Measurements from ENCODE around the gene DNAJB6.
A peak's percentile ranks its signal among the peaks of the same experiment; 100 is the strongest.

DNAJB6 gene

DNA sequence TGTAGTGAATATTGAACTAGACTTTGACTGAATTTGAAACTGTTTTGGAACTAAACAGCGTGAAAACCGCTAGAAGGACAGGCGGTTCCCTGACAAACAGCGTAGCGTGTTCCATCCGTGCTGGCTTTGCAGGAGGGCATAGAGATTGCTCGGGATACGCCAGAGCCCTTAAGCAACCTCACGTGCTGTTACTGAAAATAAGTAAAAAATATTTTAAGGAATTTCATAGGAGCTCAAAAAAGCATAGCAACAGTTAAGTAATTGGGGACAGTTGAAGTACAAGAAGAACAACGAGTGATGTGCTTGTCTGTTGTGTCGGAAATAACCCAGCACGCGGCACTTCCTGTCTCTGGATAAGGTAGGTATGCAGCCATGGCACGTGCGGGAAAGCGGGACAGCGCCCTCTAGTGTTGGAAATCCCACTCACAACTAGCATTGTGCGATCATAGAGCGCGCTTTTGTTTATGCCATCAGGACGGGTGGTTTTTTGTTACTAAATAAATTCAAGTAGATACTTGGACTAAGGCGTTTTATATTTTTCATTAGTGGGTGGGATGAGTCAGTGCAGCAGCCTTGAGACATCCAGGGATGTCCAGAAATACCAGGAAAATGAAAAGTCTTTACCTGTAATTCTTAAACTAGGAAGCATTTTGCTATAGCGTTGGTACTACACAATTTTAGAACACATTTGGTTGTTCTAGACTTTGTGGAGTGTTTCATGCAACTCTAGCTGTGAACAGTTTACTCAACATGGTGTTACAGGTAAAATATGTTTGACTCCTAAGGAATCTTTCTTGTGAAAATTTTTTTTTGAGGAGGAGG is 50.4 kb downstream of the DNAJB6 start:
- H2BK15ac ChIP-seq (ENCODE audit: low read length), result no peak overlapping the region
- H3K79me1 ChIP-seq (ENCODE audit: low read depth, low read length), result peaks cover 5% of the 10 kb centered on the region
- H4K8ac ChIP-seq (ENCODE audit: low read depth, low read length), result no peak overlapping the region
- H3K27me3 ChIP-seq (ENCODE audit: control insufficient read depth in 3 of 3, insufficient read depth in 3 of 3, low read depth in 1 of 3, low read length in 3 of 3), result no peaks in the 10 kb centered on the region
- H3K4ac ChIP-seq (ENCODE audit: low read length), result no peak overlapping the region
- no peak overlapping the region for H3K4me3 ChIP-seq (ENCODE audit: low read length in 2 of 2)
- H2BK5ac ChIP-seq (ENCODE audit: low read length), result no peak overlapping the region
- H3K23ac ChIP-seq (ENCODE audit: low read depth, low read length, poor library complexity), result no peak overlapping the region
- H2BK120ac ChIP-seq (ENCODE audit: low read depth, low read length), result no peak overlapping the region
- H2AFZ ChIP-seq (ENCODE audit: low read length), result no peak overlapping the region
- peaks cover 0 to 2% of the 10 kb centered on the region in 2 donors for H3K9me3 ChIP-seq (replicated peaks in 1 of 2; ENCODE audit: control insufficient read depth in 2 of 2, insufficient read depth in 1 of 2, low read depth in 1 of 2, low read length in 2 of 2)
- H3K36me3 ChIP-seq (replicated peaks in 1 of 2; ENCODE audit: control insufficient read depth in 2 of 2, insufficient read depth in 2 of 2, low read length in 2 of 2), result peaks cover 30 to 94% of the 10 kb centered on the region in 2 donors
- H2AK5ac ChIP-seq (ENCODE audit: low read depth, low read length), result no peak overlapping the region
- no peak overlapping the region for H2BK12ac ChIP-seq (ENCODE audit: low read length)
- H4K91ac ChIP-seq (ENCODE audit: low read depth, low read length, poor library complexity), result no peak overlapping the region
- H3K14ac ChIP-seq (ENCODE audit: low read length), result no peak overlapping the region
- no CpG with 5 or more reads among the region's 23 CpGs for WGBS, 2 donors (ENCODE audit: extremely low coverage in 2 of 2, insufficient read length in 2 of 2, insufficient replicate concordance in 1 of 2)
- H3K4me1 ChIP-seq (ENCODE audit: control insufficient read depth in 2 of 2, insufficient read depth in 1 of 2, low read depth in 1 of 2, low read length in 2 of 2), result peaks cover 0 to 2% of the 10 kb centered on the region in 2 donors
- H3K27ac ChIP-seq (replicated peaks; ENCODE audit: low read length), result no peak overlapping the region
- H3K18ac ChIP-seq (ENCODE audit: low read length), result no peak overlapping the region
- peak; percentile 69 for DNase-seq (ENCODE audit: low spot score)
- no peak overlapping the region for H3K4me2 ChIP-seq (ENCODE audit: insufficient read depth, low read length, poor library complexity, severe bottlenecking)
- no peak overlapping the region for H3K9ac ChIP-seq (ENCODE audit: low read depth, low read length, poor library complexity)

DNA sequence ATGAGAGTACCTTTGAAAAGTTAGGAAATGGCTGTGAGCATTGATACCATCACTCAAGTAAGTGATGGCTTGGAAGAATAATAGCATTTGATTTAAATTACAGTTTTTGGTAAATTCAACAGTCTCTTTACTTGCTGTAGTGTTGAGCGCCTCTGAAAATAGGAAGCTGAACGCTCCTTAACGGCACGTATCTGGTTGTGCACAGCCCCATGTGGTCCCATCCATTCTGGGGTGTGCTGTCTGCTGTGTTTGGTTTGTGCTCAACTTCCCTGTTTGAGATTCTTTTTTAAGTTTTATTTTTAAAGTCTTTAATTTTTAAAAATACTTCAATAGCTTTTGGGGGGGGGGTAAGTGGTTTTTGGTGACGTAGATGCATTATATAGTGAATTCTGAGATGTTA is 51.5 kb downstream of the DNAJB6 start:
- H2AFZ ChIP-seq (ENCODE audit: low read length), result no peak overlapping the region
- no CpG with 5 or more reads among the region's 5 CpGs for WGBS, 2 donors (ENCODE audit: extremely low coverage in 2 of 2, insufficient read length in 2 of 2, insufficient replicate concordance in 1 of 2)
- no peak overlapping the region for H2AK5ac ChIP-seq (ENCODE audit: low read depth, low read length)
- H3K4me2 ChIP-seq (ENCODE audit: insufficient read depth, low read length, poor library complexity, severe bottlenecking), result no peak overlapping the region
- H2BK5ac ChIP-seq (ENCODE audit: low read length), result no peak overlapping the region
- H3K4me3 ChIP-seq (ENCODE audit: low read length in 2 of 2), result no peak overlapping the region
- no peaks in the 10 kb centered on the region for H3K27me3 ChIP-seq (ENCODE audit: control insufficient read depth in 3 of 3, insufficient read depth in 3 of 3, low read depth in 1 of 3, low read length in 3 of 3)
- peaks cover 0 to 2% of the 10 kb centered on the region in 2 donors for H3K9me3 ChIP-seq (replicated peaks in 1 of 2; ENCODE audit: control insufficient read depth in 2 of 2, insufficient read depth in 1 of 2, low read depth in 1 of 2, low read length in 2 of 2)
- H2BK120ac ChIP-seq (ENCODE audit: low read depth, low read length), result no peak overlapping the region
- peaks cover 27 to 91% of the 10 kb centered on the region in 2 donors for H3K36me3 ChIP-seq (replicated peaks in 1 of 2; ENCODE audit: control insufficient read depth in 2 of 2, insufficient read depth in 2 of 2, low read length in 2 of 2)
- peaks cover 0 to 2% of the 10 kb centered on the region in 2 donors for H3K4me1 ChIP-seq (ENCODE audit: control insufficient read depth in 2 of 2, insufficient read depth in 1 of 2, low read depth in 1 of 2, low read length in 2 of 2)
- no peak overlapping the region for H3K14ac ChIP-seq (ENCODE audit: low read length)
- no peak overlapping the region for H3K4ac ChIP-seq (ENCODE audit: low read length)
- no peak overlapping the region for H3K9ac ChIP-seq (ENCODE audit: low read depth, low read length, poor library complexity)
- no peak overlapping the region for H3K23ac ChIP-seq (ENCODE audit: low read depth, low read length, poor library complexity)
- no peak overlapping the region for H3K18ac ChIP-seq (ENCODE audit: low read length)
- peaks cover 5% of the 10 kb centered on the region for H3K79me1 ChIP-seq (ENCODE audit: low read depth, low read length)
- no peak overlapping the region for H4K91ac ChIP-seq (ENCODE audit: low read depth, low read length, poor library complexity)
- H3K27ac ChIP-seq (replicated peaks; ENCODE audit: low read length), result no peak overlapping the region
- H2BK12ac ChIP-seq (ENCODE audit: low read length), result no peak overlapping the region
- no peak overlapping the region for H4K8ac ChIP-seq (ENCODE audit: low read depth, low read length)
- no peak overlapping the region for H2BK15ac ChIP-seq (ENCODE audit: low read length)
- no peak for DNase-seq (ENCODE audit: low spot score)

DNA sequence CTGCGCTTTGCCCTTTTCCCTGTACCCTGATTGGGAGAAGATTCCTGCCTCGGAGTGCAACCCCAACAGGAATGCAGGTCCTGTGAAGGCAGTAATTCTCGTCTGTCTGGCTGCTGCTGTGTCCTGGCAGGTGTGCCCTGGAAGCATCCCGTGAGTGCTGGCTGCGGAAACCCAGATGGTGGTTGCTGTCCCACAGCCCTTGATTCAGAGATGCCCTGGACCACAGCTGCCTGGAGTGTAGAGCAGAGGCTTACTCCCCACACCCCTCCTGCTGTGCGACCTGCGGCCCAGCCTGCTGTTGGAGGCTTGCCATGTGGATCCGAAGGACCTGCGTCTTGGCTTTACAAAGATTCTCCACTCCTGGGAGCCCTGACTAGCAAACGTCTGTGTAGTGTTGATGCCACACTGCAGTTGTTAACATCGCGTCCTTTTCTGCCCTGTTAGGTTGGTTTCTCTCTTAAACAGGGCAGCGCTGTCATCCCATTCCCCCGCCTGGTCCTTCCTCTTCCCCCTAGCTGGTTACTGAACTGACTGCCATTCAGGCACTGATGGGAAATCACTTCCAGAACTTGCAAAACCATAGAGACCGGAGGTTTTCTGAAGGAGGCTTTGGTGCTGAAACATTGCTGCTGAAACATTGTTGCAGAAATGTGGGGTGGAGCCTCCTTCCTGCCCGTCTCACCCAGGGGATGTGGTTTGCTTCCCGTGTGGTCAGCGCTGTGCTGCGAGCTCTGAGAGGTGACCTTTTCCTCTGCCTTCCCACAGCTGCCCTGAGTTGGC is 53.3 kb downstream of the DNAJB6 start:
- Histone ChIP-seq H2BK120ac (ENCODE audit: low read depth, low read length) (no peak overlapping the region), H4K91ac (ENCODE audit: low read depth, low read length, poor library complexity) (no peak overlapping the region), H2BK12ac (ENCODE audit: low read length) (no peak overlapping the region), H3K27me3 (ENCODE audit: control insufficient read depth in 3 of 3, insufficient read depth in 3 of 3, low read depth in 1 of 3, low read length in 3 of 3) (no peaks in the 10 kb centered on the region), H4K8ac (ENCODE audit: low read depth, low read length) (no peak overlapping the region), H3K79me1 (ENCODE audit: low read depth, low read length) (peaks cover 5% of the 10 kb centered on the region), H3K27ac (replicated peaks; ENCODE audit: low read length) (peak overlapping the region; percentile 1), H3K23ac (ENCODE audit: low read depth, low read length, poor library complexity) (no peak overlapping the region), H3K4me3 (ENCODE audit: low read length in 2 of 2) (no peak overlapping the region), H2BK5ac (ENCODE audit: low read length) (peak overlapping the region; percentile 2), H3K9ac (ENCODE audit: low read depth, low read length, poor library complexity) (peak overlapping the region; percentile 50), H3K4me1 (ENCODE audit: control insufficient read depth in 2 of 2, insufficient read depth in 1 of 2, low read depth in 1 of 2, low read length in 2 of 2) (no peaks in the 10 kb centered on the region), H3K18ac (ENCODE audit: low read length) (no peak overlapping the region), H3K4ac (ENCODE audit: low read length) (no peak overlapping the region), H3K4me2 (ENCODE audit: insufficient read depth, low read length, poor library complexity, severe bottlenecking) (no peak overlapping the region), H3K9me3 (replicated peaks in 1 of 2; ENCODE audit: control insufficient read depth in 2 of 2, insufficient read depth in 1 of 2, low read depth in 1 of 2, low read length in 2 of 2) (no peaks in the 10 kb centered on the region), H2AK5ac (ENCODE audit: low read depth, low read length) (no peak overlapping the region), H3K14ac (ENCODE audit: low read length) (peak overlapping the region; percentile 39), H3K36me3 (replicated peaks in 1 of 2; ENCODE audit: control insufficient read depth in 2 of 2, insufficient read depth in 2 of 2, low read length in 2 of 2) (peaks cover 16 to 87% of the 10 kb centered on the region in 2 donors), H2BK15ac (ENCODE audit: low read length) (no peak overlapping the region), H2AFZ (ENCODE audit: low read length) (no peak overlapping the region)
- no peak for DNase-seq (ENCODE audit: low spot score)
- WGBS, 2 donors (ENCODE audit: extremely low coverage in 2 of 2, insufficient read length in 2 of 2, insufficient replicate concordance in 1 of 2), result no CpG with 5 or more reads among the region's 19 CpGs

Measured in neuronal stem cell (in vitro differentiated cells).